Effector CD4-positive, alpha-beta T cell (primary cell): ENCODE measurements around the gene FAM237A. TPM values are rescaled to one million over a fixed set of nuclear protein-coding genes. Genes with fewer than 3 reads are reported as not detected.

Experiments
- DNase-seq: peaks from one replicate; pipeline ENCODE4 v3.0.0-alpha.2; 2020
- total RNA-seq: gene quantifications from one replicate; lab custom pipeline; 2026; lab: John Stamatoyannopoulos, UW

The FAM237A gene
- not detected for total RNA-seq

- DNase-seq, result no peak
Measured at GRCh38 chr2:206642075-206643025, at the start of gene FAM237A. Gene FAM237A, plus strand, starts transcription at chr2:206642487. Its CDS starts 1,750 bp downstream, at chr2:206644237.

- no peak for DNase-seq
Measured at GRCh38 chr2:206597717-206598218, 44.5 kb upstream of the FAM237A start.

- no peak for DNase-seq
Measured at GRCh38 chr2:206603243-206603642, 39.0 kb upstream of the FAM237A start.

- DNase-seq, result no peak
Measured at GRCh38 chr2:206610451-206610850, 31.8 kb upstream of the FAM237A start.

- DNase-seq, result no peak
Measured at GRCh38 chr2:206611191-206611590, 31.1 kb upstream of the FAM237A start.

GRCh38 chr2:206611736-206612135 is 30.6 kb upstream of the FAM237A start:
- no peak for DNase-seq

- no peak for DNase-seq
Measured at GRCh38 chr2:206614811-206615210, 27.5 kb upstream of the FAM237A start.

GRCh38 chr2:206615417-206616089 is 26.7 kb upstream of the FAM237A start:
- DNase-seq, result no peak

GRCh38 chr2:206616151-206616550 is 26.1 kb upstream of the FAM237A start:
- DNase-seq, result no peak

- DNase-seq, result no peak
Measured at GRCh38 chr2:206619011-206619410, 23.3 kb upstream of the FAM237A start.

- DNase-seq, result no peak
Measured at GRCh38 chr2:206626108-206626507, 16.2 kb upstream of the FAM237A start.

GRCh38 chr2:206627632-206628031 is 14.7 kb upstream of the FAM237A start:
- DNase-seq, result no peak

- no peak for DNase-seq
Measured at GRCh38 chr2:206631340-206631739, 10.9 kb upstream of the FAM237A start.

GRCh38 chr2:206635015-206635414 is 7.3 kb upstream of the FAM237A start:
- DNase-seq, result no peak

- no peak for DNase-seq
Measured at GRCh38 chr2:206639636-206640035, 2.7 kb upstream of the FAM237A start.

GRCh38 chr2:206641226-206641625 is 1.1 kb upstream of the FAM237A start:
- no peak for DNase-seq

GRCh38 chr2:206647985-206648384 is 5.7 kb downstream of the FAM237A start:
- DNase-seq, result no peak

- no peak for DNase-seq
Measured at GRCh38 chr2:206657087-206657486, 14.8 kb downstream of the FAM237A start.

- DNase-seq, result no peak
Measured at GRCh38 chr2:206665251-206665650, 23.0 kb downstream of the FAM237A start.

- DNase-seq, result no peak
Measured at GRCh38 chr2:206670531-206671319, 28.4 kb downstream of the FAM237A start.

- no peak for DNase-seq
Measured at GRCh38 chr2:206683546-206683945, 41.3 kb downstream of the FAM237A start.

GRCh38 chr2:206688453-206688852 is 46.2 kb downstream of the FAM237A start:
- DNase-seq, result no peak

- DNase-seq, result no peak
Measured at GRCh38 chr2:206688990-206689389, 46.7 kb downstream of the FAM237A start.
